HCT116 (cell line): ENCODE measurements around the gene PGR. TPM values are rescaled to one million over a fixed set of nuclear protein-coding genes. Genes with fewer than 3 reads are reported as not detected.

Experiments
- ATAC-seq: fragments of 200-7000 bp; cut with Tn5 transposase; 2 replicates; pipeline ENCODE4 v1.9.1; 2020; ENCODE audit warnings: mild to moderate bottlenecking, moderate library complexity
- BruUV-seq: library from RNA; stranded (reverse); fragments of 400-500 nt; replicated peaks from 2 replicates; lab custom pipeline; 2021; lab: Mats Ljungman, UMichigan
- CTCF ChIA-PET: fragments of 300-600 bp; sonication (Branson Sonifier 250); formaldehyde crosslinking; loops from one replicate; lab custom pipeline; 2021; ENCODE audit warnings: antibody characterized with exemption; lab: Charles Lee
- POLR2A ChIA-PET: fragments of 300-600, 350-600 bp; sonication (Branson Sonifier 250); formaldehyde crosslinking; loops from one replicate; lab custom pipeline; 2021; ENCODE audit warnings: antibody characterized with exemption; lab: Charles Lee
- RAD21 ChIA-PET, 2 experiments: fragments of 300-600 bp; sonication (Branson Sonifier 250); formaldehyde crosslinking; loops; one replicate each; lab custom pipeline; 2023; ENCODE audit warnings: low total read pairs in 2 of 2; ENCODE audit not compliant: uncharacterized antibody in 2 of 2, unreplicated experiment in 2 of 2, low non-redundant PET in 1 of 2; lab: Charles Lee
- DNase-seq: peaks from one replicate; pipeline ENCODE4 v3.0.0-alpha.2; 2010; ENCODE audit warnings: low read depth, low spot score
- H2AFZ ChIP-seq: fragments of 200-600 bp; shearing (Covaris generic), sonication (generic); 2 replicates; pipeline ENCODE4 v1.6.1; 2017; ENCODE audit warnings: low read depth, mixed run types, mixed read lengths, antibody characterized with exemption, low read length; ENCODE audit not compliant: poor library complexity, severe bottlenecking
- H3K27ac ChIP-seq: 2 replicates; pipeline ENCODE4 v1.5.1; 2012; ENCODE audit warnings: low read depth, low read length
- H3K27me3 ChIP-seq: fragments of 200-600 bp; sonication (generic); 2 replicates; pipeline ENCODE4 v1.6.1; 2016; ENCODE audit warnings: mixed run types, low read length, mixed read lengths; ENCODE audit not compliant: insufficient read depth
- H3K36me3 ChIP-seq, 2 experiments: fragments of 200-500 bp in 1 of 2; fragments of 200-600 bp in 1 of 2; sonication (Bioruptor generic) in 1 of 2; sonication (generic) in 1 of 2; 2 replicates each; pipeline versions ENCODE4 v1.5.1 to v1.6.1; 2014 to 2016; ENCODE audit warnings: low read length in 2 of 2, inconsistent platforms in 1 of 2, mixed read lengths in 1 of 2, mixed run types in 1 of 2; ENCODE audit not compliant: insufficient read depth in 2 of 2, control insufficient read depth in 1 of 2
- H3K4me1 ChIP-seq, 2 experiments: fragments of 200-600 bp in 1 of 2; sonication (generic) in 1 of 2; 2 replicates each; pipeline versions ENCODE4 v1.5.1 to v1.6.1; 2012 to 2017; ENCODE audit warnings: low read length in 2 of 2, inconsistent platforms in 1 of 2, mild to moderate bottlenecking in 1 of 2, mixed read lengths in 1 of 2, mixed run types in 1 of 2, moderate library complexity in 1 of 2; ENCODE audit not compliant: insufficient read depth in 2 of 2, control insufficient read depth in 1 of 2
- H3K4me2 ChIP-seq: fragments of 200-600 bp; sonication (generic); 2 replicates; pipeline ENCODE4 v1.6.1; 2017; ENCODE audit warnings: mixed run types, low read length, mixed read lengths
- H3K4me3 ChIP-seq, 2 experiments: fragments of 200-600 bp in 1 of 2; sonication (generic) in 1 of 2; replicated peaks in 1 of 2; 2 replicates each; pipeline ENCODE4 v1.5.1; 2011 to 2016; ENCODE audit warnings: low read length in 2 of 2, control low read depth in 1 of 2, low read depth in 1 of 2, mild to moderate bottlenecking in 1 of 2, mixed read lengths in 1 of 2, mixed run types in 1 of 2
- H3K79me2 ChIP-seq: fragments of 200-600 bp; sonication (generic); 2 replicates; pipeline ENCODE4 v1.6.1; 2017; ENCODE audit warnings: mild to moderate bottlenecking, mixed run types, low read length, moderate library complexity, mixed read lengths; ENCODE audit not compliant: insufficient read depth
- H3K9ac ChIP-seq: fragments of 200-600 bp; sonication (generic); 2 replicates; pipeline ENCODE4 v1.6.1; 2016; ENCODE audit warnings: low read length, mixed read lengths
- H3K9me2 ChIP-seq: fragments of 200-600 bp; sonication (generic), shearing (Covaris generic); 2 replicates; pipeline ENCODE4 v1.6.1; 2017; ENCODE audit warnings: mixed run types, mild to moderate bottlenecking, moderate library complexity; ENCODE audit not compliant: insufficient read depth
- H3K9me3 ChIP-seq, 2 experiments: fragments of 200-500 bp in 1 of 2; fragments of 200-600 bp in 1 of 2; sonication (Bioruptor generic) in 1 of 2; sonication (generic) in 1 of 2; 2 replicates each; pipeline ENCODE4 v1.6.1; 2014 to 2017; ENCODE audit warnings: low read length in 2 of 2, mixed read lengths in 2 of 2, inconsistent platforms in 1 of 2, low read depth in 1 of 2, mild to moderate bottlenecking in 1 of 2, mixed run types in 1 of 2, moderate library complexity in 1 of 2; ENCODE audit not compliant: control insufficient read depth in 1 of 2, insufficient read depth in 1 of 2
- H4K20me1 ChIP-seq: fragments of 200-600 bp; sonication (generic), shearing (Covaris generic); 2 replicates; pipeline ENCODE4 v1.6.1; 2017; ENCODE audit warnings: mixed run types, mild to moderate bottlenecking, moderate library complexity; ENCODE audit not compliant: insufficient read depth
- ATF3 ChIP-seq: IDR thresholded peaks from 2 replicates; pipeline ENCODE4 v1.6.1; 2012
- CBX3 ChIP-seq: IDR thresholded peaks from 2 replicates; pipeline ENCODE4 v1.6.1; 2012; ENCODE audit warnings: low read depth
- EGR1 ChIP-seq: IDR thresholded peaks from 2 replicates; pipeline ENCODE4 v1.6.1; 2012; ENCODE audit warnings: low read depth
- JUND ChIP-seq: IDR thresholded peaks from 2 replicates; pipeline ENCODE4 v1.6.1; 2012
- MAX ChIP-seq: IDR thresholded peaks from 2 replicates; pipeline ENCODE4 v1.6.1; 2012
- POLR2A ChIP-seq: IDR thresholded peaks from 2 replicates; pipeline ENCODE4 v1.7.0; 2011; ENCODE audit warnings: borderline replicate concordance; ENCODE audit not compliant: insufficient read depth, insufficient read length; ENCODE audit errors: extremely low read depth
- POLR2AphosphoS5 ChIP-seq: IDR thresholded peaks from 2 replicates; pipeline ENCODE4 v1.6.1; 2011; ENCODE audit warnings: mild to moderate bottlenecking, low read depth, low read length, moderate library complexity
- SP1 ChIP-seq: IDR thresholded peaks from 2 replicates; pipeline ENCODE4 v1.6.1; 2012; ENCODE audit warnings: low read depth
- SRF ChIP-seq: IDR thresholded peaks from 2 replicates; pipeline ENCODE4 v1.6.1; 2012; ENCODE audit warnings: low read depth
- YY1 ChIP-seq: IDR thresholded peaks from 2 replicates; pipeline ENCODE4 v1.6.1; 2011; ENCODE audit warnings: low read length, low read depth, moderate library complexity, mild to moderate bottlenecking; ENCODE audit not compliant: insufficient replicate concordance; ENCODE audit errors: extremely low read depth
- ZFX ChIP-seq: fragments of 450-650 bp; IDR thresholded peaks from 2 replicates; pipeline ENCODE4 v1.6.1; 2017
- ZNF274 ChIP-seq: fragments of 200-500 bp; sonication (Bioruptor generic); IDR thresholded peaks from 2 replicates; pipeline ENCODE4 v1.6.1; 2014; ENCODE audit warnings: mild to moderate bottlenecking, low read depth, low read length, inconsistent platforms
- intact Hi-C: fragments of 100-400 bp; cut with micrococcal nuclease; formaldehyde crosslinking; loops from 2 replicates; pipeline ENCODE4 v1.10.0; 2022
- total RNA-seq: library from RNA; stranded (reverse); gene quantifications from one replicate; pipeline ENCODE4 v1.2.1, GENCODE V29; 2021; ENCODE audit not compliant: unreplicated experiment

Gene PGR
- total RNA-seq, 1 experiment from 2014 or later: not detected

- TF ChIP-seq SRF: no peak
- TF ChIP-seq CBX3: no peak
- TF ChIP-seq EGR1: no peak
These were observed 24.9 kb downstream of the PGR start (continued) for GRCh38 chr11:101104716-101105115.

GRCh38 chr11:101103433-101103832 lies 26.2 kb downstream of the PGR start:
- intact Hi-C loops: no loop called here
- Histone ChIP-seq H3K27me3 (no peaks in the 10 kb centered on the region), H3K9ac (no peak overlapping the region), H3K9me3 (no peaks in the 10 kb centered on the region), H2AFZ (no peak overlapping the region), H3K4me2 (no peak overlapping the region), H3K27ac (no peak overlapping the region), H3K4me3 (no peak overlapping the region), H3K79me2 (no peaks in the 10 kb centered on the region), H3K9me2 (no peaks in the 10 kb centered on the region), H3K36me3 (no peaks in the 10 kb centered on the region), H4K20me1 (no peaks in the 10 kb centered on the region), H3K4me1 (no peaks in the 10 kb centered on the region)
- ChIA-PET CTCF (no interaction called here), POLR2A (no interaction called here), RAD21 (no interaction called here)
- ATAC-seq (no peak), DNase-seq (no peak)
- BruUV-seq: no TSS peak
- TF ChIP-seq ZNF274 (no peak), YY1 (no peak), ATF3 (no peak), SP1 (no peak), JUND (no peak), POLR2AphosphoS5 (no peak), POLR2A (no peak), ZFX (no peak), MAX (no peak), EGR1 (no peak)
